IMR-90 (cell line): ENCODE measurements around the gene CSHL1. TPM values are rescaled to one million over a fixed set of nuclear protein-coding genes. Genes with fewer than 3 reads are reported as not detected.

Experiments used
- ATAC-seq: fragments of 200-7000 bp; cut with Tn5 transposase; 2 replicates; pipeline ENCODE4 v1.9.1; 2020; ENCODE audit warnings: low read depth, mild to moderate bottlenecking, moderate library complexity
- BruUV-seq: library from RNA; stranded (reverse); fragments of 400-500 nt; replicated peaks from 2 replicates; lab custom pipeline; 2021; lab: Mats Ljungman, UMichigan
- CTCF ChIA-PET: fragments of 300-600 bp; formaldehyde crosslinking; extraction: SDS; loops from one replicate; lab custom pipeline; 2021; ENCODE audit warnings: antibody characterized with exemption; lab: Yijun Ruan, JAX
- POLR2A ChIA-PET: fragments of 300-600 bp; sonication (Branson Sonifier 250); formaldehyde crosslinking; loops from one replicate; lab custom pipeline; 2022; ENCODE audit warnings: antibody characterized with exemption; ENCODE audit not compliant: unreplicated experiment; lab: Charles Lee
- DNase-seq: peaks from one replicate; pipeline ENCODE4 v3.0.0; 2013
- H2AFZ ChIP-seq: replicated peaks from 2 replicates; pipeline ENCODE3; 2013; ENCODE audit warnings: low read length, mild to moderate bottlenecking; ENCODE audit not compliant: poor library complexity
- H2AK5ac ChIP-seq: 2 replicates; pipeline ENCODE4 v1.6.1; 2013; ENCODE audit warnings: low read depth, low read length, inconsistent platforms
- H2AK9ac ChIP-seq: replicated peaks from 2 replicates; pipeline ENCODE3; 2013; ENCODE audit warnings: mild to moderate bottlenecking, low read depth, low read length, moderate library complexity; ENCODE audit not compliant: poor library complexity
- H2BK120ac ChIP-seq: 2 replicates; pipeline ENCODE4 v1.6.1; 2013; ENCODE audit warnings: low read depth, low read length, inconsistent platforms
- H2BK15ac ChIP-seq: 3 replicates; pipeline ENCODE4 v1.6.1; 2013; ENCODE audit warnings: low read depth, low read length, inconsistent platforms
- H2BK20ac ChIP-seq: 2 replicates; pipeline ENCODE4 v1.6.1; 2013; ENCODE audit warnings: low read depth, mild to moderate bottlenecking, inconsistent platforms, low read length, moderate library complexity
- H2BK5ac ChIP-seq: 2 replicates; pipeline ENCODE4 v1.6.1; 2013; ENCODE audit warnings: mild to moderate bottlenecking, low read depth, low read length, inconsistent platforms; ENCODE audit not compliant: poor library complexity, severe bottlenecking
- H3K14ac ChIP-seq: replicated peaks from 2 replicates; pipeline ENCODE4 v1.6.1; 2013; ENCODE audit warnings: low read depth, low read length, inconsistent platforms
- H3K18ac ChIP-seq: 2 replicates; pipeline ENCODE4 v1.6.1; 2013; ENCODE audit warnings: low read depth, low read length, control low read depth
- H3K23ac ChIP-seq: 2 replicates; pipeline ENCODE4 v1.6.1; 2013; ENCODE audit warnings: low read depth, low read length, inconsistent platforms
- H3K27ac ChIP-seq: 2 replicates; pipeline ENCODE4 v1.5.1; 2013; ENCODE audit warnings: mild to moderate bottlenecking, control low read depth, low read length; ENCODE audit not compliant: insufficient read depth
- H3K27me3 ChIP-seq: 2 replicates; pipeline ENCODE4 v1.6.1; 2013; ENCODE audit warnings: low read length; ENCODE audit not compliant: control insufficient read depth, insufficient read depth
- H3K36me3 ChIP-seq: 2 replicates; pipeline ENCODE4 v1.6.1; 2013; ENCODE audit warnings: low read length, mixed read lengths; ENCODE audit not compliant: control insufficient read depth, insufficient read depth
- H3K4ac ChIP-seq: 2 replicates; pipeline ENCODE4 v1.6.1; 2013; ENCODE audit warnings: low read depth, low read length, inconsistent platforms
- H3K4me1 ChIP-seq: 2 replicates; pipeline ENCODE4 v1.6.1; 2013; ENCODE audit warnings: low read length, mixed read lengths; ENCODE audit not compliant: control insufficient read depth, insufficient read depth
- H3K4me2 ChIP-seq: 2 replicates; pipeline ENCODE4 v1.6.1; 2013; ENCODE audit warnings: low read depth, mild to moderate bottlenecking, control low read depth, low read length, moderate library complexity
- H3K4me3 ChIP-seq: 2 replicates; pipeline ENCODE4 v1.5.1; 2013; ENCODE audit warnings: low read depth, mild to moderate bottlenecking, control low read depth, low read length, moderate library complexity; ENCODE audit not compliant: insufficient read depth
- H3K56ac ChIP-seq: 2 replicates; pipeline ENCODE4 v1.6.1; 2013; ENCODE audit warnings: low read length, inconsistent platforms; ENCODE audit not compliant: insufficient read depth; ENCODE audit errors: extremely low read depth
- H3K79me1 ChIP-seq, 2 experiments: 2 replicates each; pipeline ENCODE4 v1.6.1; 2013; ENCODE audit warnings: low read length in 2 of 2, inconsistent platforms in 1 of 2, low read depth in 1 of 2
- H3K9ac ChIP-seq: 2 replicates; pipeline ENCODE4 v1.6.1; 2013; ENCODE audit warnings: low read depth, low read length, control low read depth
- H3K9me1 ChIP-seq: 2 replicates; pipeline ENCODE4 v1.6.1; 2013; ENCODE audit warnings: low read length, inconsistent platforms; ENCODE audit not compliant: insufficient read depth
- H3K9me3 ChIP-seq: 2 replicates; pipeline ENCODE4 v1.6.1; 2013; ENCODE audit warnings: low read length; ENCODE audit not compliant: control insufficient read depth, insufficient read depth
- H4K20me1 ChIP-seq: 2 replicates; pipeline ENCODE4 v1.6.1; 2013; ENCODE audit warnings: low read length, inconsistent platforms; ENCODE audit not compliant: insufficient read depth
- H4K5ac ChIP-seq: 2 replicates; pipeline ENCODE4 v1.6.1; 2013; ENCODE audit warnings: mild to moderate bottlenecking, low read depth, low read length, control low read depth
- H4K8ac ChIP-seq, 2 experiments: 2 replicates each; pipeline ENCODE4 v1.6.1; 2013; ENCODE audit warnings: low read depth in 2 of 2, low read length in 2 of 2, control low read depth in 1 of 2, inconsistent platforms in 1 of 2
- H4K91ac ChIP-seq: 2 replicates; pipeline ENCODE4 v1.6.1; 2013; ENCODE audit warnings: low read depth, low read length, inconsistent platforms; ENCODE audit not compliant: insufficient read depth
- BHLHE40 ChIP-seq: fragments of 150-350 bp; IDR thresholded peaks from 2 replicates; pipeline ENCODE4 v1.6.1; 2016; ENCODE audit warnings: mild to moderate bottlenecking, low read depth, low read length
- CEBPB ChIP-seq: IDR thresholded peaks from 2 replicates; pipeline ENCODE4 v1.6.1; 2012; ENCODE audit warnings: low read depth, low read length, improper control_type of control experiment
- CHD1 ChIP-seq: IDR thresholded peaks from 2 replicates; pipeline ENCODE4 v1.6.1; 2012; ENCODE audit warnings: low read depth, low read length, improper control_type of control experiment
- CTCF ChIP-seq: conservative IDR thresholded peaks from 2 replicates; pipeline ENCODE4 v1.5.1; 2012; ENCODE audit warnings: mild to moderate bottlenecking, low read depth, low read length, improper control_type of control experiment
- ELK1 ChIP-seq: fragments of 150-350 bp; IDR thresholded peaks from 2 replicates; pipeline ENCODE4 v1.6.1; 2016; ENCODE audit warnings: low read depth, mild to moderate bottlenecking, low read length, moderate library complexity, borderline replicate concordance
- FOS ChIP-seq: fragments of 150-350 bp; IDR thresholded peaks from 2 replicates; pipeline ENCODE4 v1.6.1; 2016; ENCODE audit warnings: low read depth, low read length
- MAFK ChIP-seq: IDR thresholded peaks from 2 replicates; pipeline ENCODE4 v1.6.1; 2012; ENCODE audit warnings: low read depth, low read length, improper control_type of control experiment
- MAZ ChIP-seq: IDR thresholded peaks from 2 replicates; pipeline ENCODE4 v1.6.1; 2012; ENCODE audit warnings: low read depth, mild to moderate bottlenecking, low read length, improper control_type of control experiment, moderate library complexity, borderline replicate concordance
- MXI1 ChIP-seq: IDR thresholded peaks from 2 replicates; pipeline ENCODE4 v1.6.1; 2012; ENCODE audit warnings: low read depth, mild to moderate bottlenecking, low read length, moderate library complexity, borderline replicate concordance
- NFE2L2 ChIP-seq: fragments of 150-350 bp; IDR thresholded peaks from 2 replicates; pipeline ENCODE4 v1.6.1; 2016; ENCODE audit warnings: low read depth, mild to moderate bottlenecking, low read length
- POLR2A ChIP-seq: IDR thresholded peaks from 2 replicates; pipeline ENCODE4 v1.6.1; 2012; ENCODE audit warnings: mild to moderate bottlenecking, low read depth, low read length
- RAD21 ChIP-seq: IDR thresholded peaks from 2 replicates; pipeline ENCODE4 v1.6.1; 2012; ENCODE audit warnings: low read length, improper control_type of control experiment
- RCOR1 ChIP-seq: IDR thresholded peaks from 2 replicates; pipeline ENCODE4 v1.6.1; 2012; ENCODE audit warnings: mild to moderate bottlenecking, low read length, improper control_type of control experiment; ENCODE audit not compliant: insufficient replicate concordance
- RFX5 ChIP-seq: IDR thresholded peaks from 2 replicates; pipeline ENCODE4 v1.8.0; 2012; ENCODE audit warnings: low read depth, mild to moderate bottlenecking, low read length, moderate library complexity
- SMC3 ChIP-seq: fragments of 150-350 bp; IDR thresholded peaks from 2 replicates; pipeline ENCODE4 v1.6.1; 2016; ENCODE audit warnings: low read depth, mild to moderate bottlenecking, antibody characterized with exemption, low read length, moderate library complexity
- USF2 ChIP-seq: fragments of 150-350 bp; IDR thresholded peaks from 2 replicates; pipeline ENCODE4 v1.6.1; 2017; ENCODE audit warnings: mild to moderate bottlenecking, antibody characterized with exemption, low read length, low read depth
- WGBS, 2 experiments: methylation state at CpG; one replicate each; pipeline versions ENCODE4 v1.1.5 to v1.1.7; 2013; ENCODE audit warnings: missing lambda C conversion rate in 2 of 2; ENCODE audit not compliant: insufficient read length in 1 of 2; ENCODE audit errors: extremely low coverage in 2 of 2; 5-methylcytosine and 5-hydroxymethylcytosine counted together
- dilution Hi-C: fragments of 300-500 bp; cut with HindIII; formaldehyde crosslinking; loops from one replicate; pipeline ENCODE4 v1.14.3; 2018; ENCODE audit warnings: low sequenced_read_pairs; ENCODE audit not compliant: unreplicated experiment
- in situ Hi-C: fragments of 300-500 bp; cut with MboI; formaldehyde crosslinking; loops from 3 replicates; pipeline ENCODE4 v1.14.3; 2019; ENCODE audit warnings: low sequenced_read_pairs, inconsistent platforms, mixed read lengths
- intact Hi-C: fragments of 100-400 bp; cut with micrococcal nuclease; formaldehyde crosslinking; loops from 2 replicates; pipeline ENCODE4 v1.10.0; 2022
- polyA plus RNA-seq, 3 experiments: library from polyadenylated mRNA; depleted of rRNA; stranded (reverse); fragments of >200 nt; gene quantifications; 2 replicates each; pipeline ENCODE4 v1.2.3, GENCODE V29; 2012; ENCODE audit warnings: low replicate concordance in 1 of 3
- total RNA-seq: library from RNA; depleted of rRNA; stranded (reverse); fragments of >200 nt; gene quantifications from 2 replicates; pipeline ENCODE4 v1.2.3, GENCODE V29; 2012

CSHL1 gene
- total and polyA plus RNA-seq, 2 of the 4 experiments (the other 2 are of a cell fraction) = not detected

GRCh38 chr17:63925615-63926014, 14.6 kb upstream of the CSHL1 start:
- Histone ChIP-seq H2AK9ac (no peak overlapping the region), H3K4me1 (no peaks in the 10 kb centered on the region), H3K14ac (no peak overlapping the region), H2BK15ac (no peak overlapping the region), H3K27me3 (peaks cover 15% of the 10 kb centered on the region), H3K27ac (no peak overlapping the region), H4K20me1 (no peaks in the 10 kb centered on the region), H4K8ac (no peak overlapping the region), H3K9ac (no peak overlapping the region), H3K56ac (no peak overlapping the region), H3K9me1 (no peaks in the 10 kb centered on the region), H3K4me2 (no peak overlapping the region), H2BK120ac (no peak overlapping the region), H3K23ac (no peak overlapping the region), H3K9me3 (no peaks in the 10 kb centered on the region), H3K4me3 (no peak overlapping the region), H3K79me1 (no peaks in the 10 kb centered on the region), H4K91ac (no peak overlapping the region), H3K4ac (no peak overlapping the region), H2BK5ac (no peak overlapping the region), H2AFZ (no peak overlapping the region), H4K5ac (no peak overlapping the region), H2BK20ac (no peak overlapping the region), H2AK5ac (no peak overlapping the region), H3K18ac (no peak overlapping the region), H3K36me3 (no peaks in the 10 kb centered on the region)
- no TSS peak for BruUV-seq
- no CpG with 5 or more reads among the region's 5 CpGs for WGBS, 2 experiments
- DNase-seq (no peak), ATAC-seq (no peak)
- intact Hi-C loops (no loop called here), in situ Hi-C loops (no loop called here), dilution Hi-C loops (no loop called here)
- TF ChIP-seq MAFK (no peak), RFX5 (no peak), MXI1 (no peak), NFE2L2 (no peak), RCOR1 (no peak), MAZ (no peak), SMC3 (no peak), FOS (no peak), USF2 (no peak), ELK1 (no peak), BHLHE40 (no peak), CEBPB (no peak), CHD1 (no peak), RAD21 (no peak), POLR2A (no peak), CTCF (no peak)
- CTCF ChIA-PET = no interaction called here
- POLR2A ChIA-PET = no interaction called here
